SK-N-SH (cell line): Measurements from ENCODE around the gene WFDC10A.

Experiments
- ELF1 ChIP-seq: IDR thresholded peaks from 2 replicates; pipeline ENCODE4 v1.4.0; 2012
- EP300 ChIP-seq, 2 experiments: IDR thresholded peaks; 2 replicates each; pipeline versions ENCODE4 v1.4.0 to v1.6.1; 2012; ENCODE audit warnings: borderline replicate concordance in 1 of 2, low read depth in 1 of 2, low read length in 1 of 2
- GABPA ChIP-seq: IDR thresholded peaks from 2 replicates; pipeline ENCODE4 v1.4.0; 2012; ENCODE audit warnings: low read depth, mild to moderate bottlenecking
- NRF1 ChIP-seq: IDR thresholded peaks from 2 replicates; pipeline ENCODE4 v1.6.1; 2012; ENCODE audit warnings: low read depth, mild to moderate bottlenecking, low read length
- RAD21 ChIP-seq: IDR thresholded peaks from 2 replicates; pipeline ENCODE4 v1.6.1; 2012; ENCODE audit warnings: mild to moderate bottlenecking, low read length
- SIN3A ChIP-seq: IDR thresholded peaks from 2 replicates; pipeline ENCODE4 v1.6.1; 2012; ENCODE audit warnings: low read depth, mild to moderate bottlenecking, low read length, moderate library complexity, borderline replicate concordance
- SMC3 ChIP-seq: IDR thresholded peaks from 2 replicates; pipeline ENCODE4 v1.6.1; 2012; ENCODE audit warnings: low read depth, low read length, improper control_type of control experiment
- YY1 ChIP-seq: IDR thresholded peaks from 2 replicates; pipeline ENCODE4 v1.4.0; 2012; ENCODE audit warnings: low read depth, mild to moderate bottlenecking
- TF ChIP-seq, protein P1 (sequence below): fragments of 200-600 bp; sonication (generic); IDR thresholded peaks from 2 replicates; pipeline ENCODE4 v1.6.1; 2017; ENCODE audit warnings: antibody characterized with exemption, mild to moderate bottlenecking, moderate library complexity
- TF ChIP-seq, protein P2 (sequence below): IDR thresholded peaks from 2 replicates; pipeline ENCODE4 v1.6.1; 2012; ENCODE audit warnings: mild to moderate bottlenecking, low read depth, low read length, moderate library complexity
- TF ChIP-seq, protein P3 (sequence below): IDR thresholded peaks from 2 replicates; pipeline ENCODE4 v1.4.0; 2012; ENCODE audit warnings: low read depth
- TF ChIP-seq, protein P4 (sequence below): IDR thresholded peaks from 2 replicates; pipeline ENCODE4; 2012

DNA sequence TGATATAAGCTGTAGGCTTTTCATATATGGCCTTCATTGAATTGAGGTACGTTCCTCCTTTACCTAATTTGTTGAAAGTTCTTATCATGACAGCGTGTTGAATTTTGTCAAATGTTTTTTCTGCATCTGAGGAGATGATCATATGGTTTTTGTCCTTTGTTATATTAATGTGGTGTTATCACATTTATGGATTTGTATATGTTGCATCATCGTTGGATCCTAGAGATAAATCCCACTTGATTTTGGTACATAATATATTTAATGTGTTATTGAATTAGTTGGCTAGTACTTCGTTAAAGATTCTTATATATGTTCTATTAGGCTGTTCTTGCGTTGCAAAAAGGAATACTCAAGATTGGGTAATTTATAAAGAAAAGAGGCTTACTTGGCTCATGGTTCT is 10.1 kb downstream of the WFDC10A start:
- no peak for TF ChIP-seq EP300 (IDR thresholded peaks at IDR 0.05; ENCODE audit: borderline replicate concordance in 1 of 2, low read depth in 1 of 2, low read length in 1 of 2)
- TF ChIP-seq, protein P1, sequence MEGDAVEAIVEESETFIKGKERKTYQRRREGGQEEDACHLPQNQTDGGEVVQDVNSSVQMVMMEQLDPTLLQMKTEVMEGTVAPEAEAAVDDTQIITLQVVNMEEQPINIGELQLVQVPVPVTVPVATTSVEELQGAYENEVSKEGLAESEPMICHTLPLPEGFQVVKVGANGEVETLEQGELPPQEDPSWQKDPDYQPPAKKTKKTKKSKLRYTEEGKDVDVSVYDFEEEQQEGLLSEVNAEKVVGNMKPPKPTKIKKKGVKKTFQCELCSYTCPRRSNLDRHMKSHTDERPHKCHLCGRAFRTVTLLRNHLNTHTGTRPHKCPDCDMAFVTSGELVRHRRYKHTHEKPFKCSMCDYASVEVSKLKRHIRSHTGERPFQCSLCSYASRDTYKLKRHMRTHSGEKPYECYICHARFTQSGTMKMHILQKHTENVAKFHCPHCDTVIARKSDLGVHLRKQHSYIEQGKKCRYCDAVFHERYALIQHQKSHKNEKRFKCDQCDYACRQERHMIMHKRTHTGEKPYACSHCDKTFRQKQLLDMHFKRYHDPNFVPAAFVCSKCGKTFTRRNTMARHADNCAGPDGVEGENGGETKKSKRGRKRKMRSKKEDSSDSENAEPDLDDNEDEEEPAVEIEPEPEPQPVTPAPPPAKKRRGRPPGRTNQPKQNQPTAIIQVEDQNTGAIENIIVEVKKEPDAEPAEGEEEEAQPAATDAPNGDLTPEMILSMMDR: no peak
- TF ChIP-seq, protein P2, sequence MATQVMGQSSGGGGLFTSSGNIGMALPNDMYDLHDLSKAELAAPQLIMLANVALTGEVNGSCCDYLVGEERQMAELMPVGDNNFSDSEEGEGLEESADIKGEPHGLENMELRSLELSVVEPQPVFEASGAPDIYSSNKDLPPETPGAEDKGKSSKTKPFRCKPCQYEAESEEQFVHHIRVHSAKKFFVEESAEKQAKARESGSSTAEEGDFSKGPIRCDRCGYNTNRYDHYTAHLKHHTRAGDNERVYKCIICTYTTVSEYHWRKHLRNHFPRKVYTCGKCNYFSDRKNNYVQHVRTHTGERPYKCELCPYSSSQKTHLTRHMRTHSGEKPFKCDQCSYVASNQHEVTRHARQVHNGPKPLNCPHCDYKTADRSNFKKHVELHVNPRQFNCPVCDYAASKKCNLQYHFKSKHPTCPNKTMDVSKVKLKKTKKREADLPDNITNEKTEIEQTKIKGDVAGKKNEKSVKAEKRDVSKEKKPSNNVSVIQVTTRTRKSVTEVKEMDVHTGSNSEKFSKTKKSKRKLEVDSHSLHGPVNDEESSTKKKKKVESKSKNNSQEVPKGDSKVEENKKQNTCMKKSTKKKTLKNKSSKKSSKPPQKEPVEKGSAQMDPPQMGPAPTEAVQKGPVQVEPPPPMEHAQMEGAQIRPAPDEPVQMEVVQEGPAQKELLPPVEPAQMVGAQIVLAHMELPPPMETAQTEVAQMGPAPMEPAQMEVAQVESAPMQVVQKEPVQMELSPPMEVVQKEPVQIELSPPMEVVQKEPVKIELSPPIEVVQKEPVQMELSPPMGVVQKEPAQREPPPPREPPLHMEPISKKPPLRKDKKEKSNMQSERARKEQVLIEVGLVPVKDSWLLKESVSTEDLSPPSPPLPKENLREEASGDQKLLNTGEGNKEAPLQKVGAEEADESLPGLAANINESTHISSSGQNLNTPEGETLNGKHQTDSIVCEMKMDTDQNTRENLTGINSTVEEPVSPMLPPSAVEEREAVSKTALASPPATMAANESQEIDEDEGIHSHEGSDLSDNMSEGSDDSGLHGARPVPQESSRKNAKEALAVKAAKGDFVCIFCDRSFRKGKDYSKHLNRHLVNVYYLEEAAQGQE: no peak
- TF ChIP-seq, protein P3, sequence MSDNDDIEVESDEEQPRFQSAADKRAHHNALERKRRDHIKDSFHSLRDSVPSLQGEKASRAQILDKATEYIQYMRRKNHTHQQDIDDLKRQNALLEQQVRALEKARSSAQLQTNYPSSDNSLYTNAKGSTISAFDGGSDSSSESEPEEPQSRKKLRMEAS: no peak
- no peak for TF ChIP-seq GABPA
- TF ChIP-seq, protein P4, sequence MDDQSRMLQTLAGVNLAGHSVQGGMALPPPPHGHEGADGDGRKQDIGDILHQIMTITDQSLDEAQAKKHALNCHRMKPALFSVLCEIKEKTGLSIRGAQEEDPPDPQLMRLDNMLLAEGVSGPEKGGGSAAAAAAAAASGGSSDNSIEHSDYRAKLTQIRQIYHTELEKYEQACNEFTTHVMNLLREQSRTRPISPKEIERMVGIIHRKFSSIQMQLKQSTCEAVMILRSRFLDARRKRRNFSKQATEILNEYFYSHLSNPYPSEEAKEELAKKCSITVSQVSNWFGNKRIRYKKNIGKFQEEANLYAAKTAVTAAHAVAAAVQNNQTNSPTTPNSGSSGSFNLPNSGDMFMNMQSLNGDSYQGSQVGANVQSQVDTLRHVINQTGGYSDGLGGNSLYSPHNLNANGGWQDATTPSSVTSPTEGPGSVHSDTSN: no peak
- no peak for TF ChIP-seq NRF1
- no peak for TF ChIP-seq YY1
- TF ChIP-seq SMC3: no peak
- TF ChIP-seq RAD21: no peak
- TF ChIP-seq SIN3A: no peak
- TF ChIP-seq ELF1: no peak
